GM12875 (cell line): ENCODE measurements around the gene ZIK1.

Source experiments
- H3K4me3 ChIP-seq: one replicate; pipeline ENCODE4 v1.5.1; 2011; ENCODE audit warnings: low read depth, low read length, control low read depth
- CTCF ChIP-seq: IDR thresholded peaks from 2 replicates; pipeline ENCODE4 v1.5.1; 2011; ENCODE audit warnings: low read depth, mild to moderate bottlenecking, control low read depth, inconsistent platforms, low read length, moderate library complexity, borderline replicate concordance; ENCODE audit not compliant: insufficient read depth

The ZIK1 gene

DNA sequence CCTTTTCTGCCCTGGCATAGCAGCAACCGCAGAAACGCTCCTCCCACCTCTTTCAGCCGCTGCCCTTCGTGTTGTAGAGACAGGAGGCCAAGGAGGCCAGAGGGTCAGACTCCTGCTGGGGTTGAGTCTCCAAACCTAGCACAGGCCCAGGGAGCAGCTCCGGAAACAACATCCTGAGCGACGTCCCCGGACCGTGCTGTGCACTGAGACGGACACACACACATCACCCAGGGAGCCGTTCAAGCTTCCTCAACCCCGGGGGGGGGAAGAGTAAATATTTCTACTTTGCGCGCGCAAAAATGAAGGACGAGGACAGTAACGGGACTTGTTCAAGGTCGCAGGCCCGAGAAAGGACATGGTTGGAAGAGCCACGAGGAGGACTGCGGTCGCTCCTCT, 24.9 kb upstream of the ZIK1 start:
- TF ChIP-seq CTCF: no peak
- H3K4me3 ChIP-seq: peak overlapping the region; percentile 83

- peak within 1 kb of the TSS; percentile 83 for H3K4me3 ChIP-seq
- TF ChIP-seq CTCF: no peak
Observed at GRCh38 chr19:57559404-57560025, 24.4 kb upstream of the ZIK1 start, which contains the start of gene ZNF550. Gene ZNF550 (minus strand): TSS chr19:57559863. CDS start chr19:57559682, 181 bp downstream.

GRCh38 chr19:57560049-57560491, 23.9 kb upstream of the ZIK1 start:
- H3K4me3 ChIP-seq: peak overlapping the region; percentile 83
- TF ChIP-seq CTCF: no peak

DNA sequence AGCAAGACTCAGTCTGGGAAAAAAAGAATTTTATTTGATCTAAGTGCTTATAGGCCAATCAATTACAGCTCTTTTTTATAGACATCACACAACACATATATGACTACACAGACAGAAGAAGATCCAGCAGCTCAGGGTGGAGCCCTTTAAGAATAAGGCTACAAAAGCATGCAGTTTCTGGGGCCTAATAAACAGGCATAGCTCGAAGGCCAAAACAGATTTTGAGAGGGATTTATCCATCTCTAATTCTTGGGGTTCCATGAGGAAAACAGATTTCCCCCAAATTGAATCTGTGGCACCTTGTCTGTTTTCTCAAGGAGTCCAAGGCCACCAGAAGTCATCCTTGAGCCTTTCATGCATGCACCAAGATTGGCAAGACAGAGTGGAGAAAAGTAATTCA, 20.4 kb upstream of the ZIK1 start:
- no peak for TF ChIP-seq CTCF

DNA sequence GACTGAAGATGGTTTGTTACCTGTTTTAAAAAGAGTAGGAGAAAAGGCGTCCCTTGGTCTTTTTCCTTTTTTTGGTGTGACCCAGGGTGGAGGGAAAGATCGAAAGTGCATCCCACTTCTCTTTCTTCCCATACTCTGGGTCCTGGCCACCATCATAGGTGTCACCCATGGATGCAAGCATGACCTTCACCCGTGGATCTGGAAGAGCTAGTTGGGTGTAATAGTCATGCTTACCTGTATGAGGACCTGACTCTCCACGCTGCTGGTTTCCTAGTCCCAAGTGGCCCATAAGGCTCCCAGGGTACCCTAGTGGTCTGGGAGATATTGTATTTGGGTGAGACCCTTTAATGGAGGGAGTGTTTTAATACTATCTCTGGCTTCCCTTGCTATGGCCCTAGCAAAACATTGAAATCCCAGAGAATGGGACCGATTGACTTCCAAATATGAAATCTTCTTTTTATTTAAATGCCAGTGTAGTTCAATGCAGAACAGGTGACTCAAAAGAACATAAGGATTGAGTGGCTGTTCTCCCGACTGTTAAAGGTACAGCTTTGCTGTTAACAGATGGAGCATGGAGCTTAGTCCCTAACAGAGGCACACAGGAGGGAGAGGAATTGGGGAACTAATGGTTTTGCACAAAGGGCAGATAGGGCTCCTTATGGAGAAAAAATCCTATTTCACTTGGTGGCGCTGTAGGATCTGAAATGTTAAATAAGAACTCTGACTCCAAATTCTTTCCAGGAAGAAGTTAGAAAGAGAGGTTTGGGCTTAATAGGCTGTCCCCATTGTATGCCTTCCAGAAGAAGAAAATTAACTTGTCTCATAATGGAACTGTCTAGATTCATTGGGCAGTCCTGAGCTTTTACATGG, 17.3 kb upstream of the ZIK1 start:
- TF ChIP-seq CTCF: no peak
- no peak overlapping the region for H3K4me3 ChIP-seq

More for the DNA sequence above, 20.4 kb upstream of the ZIK1 start:
- H3K4me3 ChIP-seq: no peak overlapping the region

DNA sequence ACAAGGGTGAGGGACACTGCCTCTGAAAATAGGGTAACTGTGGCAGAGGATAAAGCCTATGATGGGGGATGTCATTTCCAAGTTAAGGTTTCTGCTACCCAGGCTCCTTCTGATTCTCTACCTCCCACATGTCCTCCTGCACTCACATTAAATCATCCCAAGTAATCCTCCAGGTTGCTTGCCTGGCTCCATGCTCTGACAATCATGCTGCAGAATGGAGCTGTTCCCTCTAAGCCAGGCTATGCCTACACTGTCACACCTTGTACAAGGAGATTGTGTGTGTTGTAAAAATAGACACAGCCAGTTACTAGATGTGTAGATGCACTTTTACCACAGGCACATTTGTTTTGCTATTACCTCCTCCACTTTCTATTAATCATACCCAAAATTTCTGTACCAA, 13.2 kb upstream of the ZIK1 start:
- no peak overlapping the region for H3K4me3 ChIP-seq
- TF ChIP-seq CTCF: no peak
